Pancreas (tissue), 10 donors: ENCODE measurements around the gene MYO5C. TPM values are rescaled to one million over a fixed set of nuclear protein-coding genes. Genes with fewer than 3 reads are reported as not detected.

Experiments used
- ATAC-seq, 4 donors: fragments of 200-7000 bp; cut with Tn5 transposase; one replicate each; pipeline versions ENCODE4 v1.8.0 to v1.9.1; 2020; ENCODE audit warnings: mild to moderate bottlenecking in 4 of 4, moderate library complexity in 4 of 4
- DNase-seq, 6 donors: peaks; one replicate each; pipeline ENCODE4 v3.0.0-alpha.2; 2020
- FAIRE-seq: peaks from 2 replicates; lab custom pipeline; 2012; peaks lifted over from hg19 to GRCh38; lab: Jason Lieb, UNC
- H3K27ac ChIP-seq, 4 donors: fragments of 200-600 bp; sonication (generic); 1 replicate in 3 of 4; 2 replicates in 1 of 4; pipeline versions ENCODE4 v1.5.0 to v1.8.0; 2020
- H3K27me3 ChIP-seq, 4 donors: fragments of 200-600 bp; one replicate each; pipeline ENCODE4 v1.8.0; 2021
- H3K36me3 ChIP-seq, 3 donors: fragments of 200-600 bp; sonication (generic) in 1 of 3; one replicate each; pipeline versions ENCODE4 v1.5.0 to v1.8.0; 2020 to 2021
- H3K4me1 ChIP-seq, 3 donors: fragments of 200-600 bp; one replicate each; pipeline ENCODE4 v1.8.0; 2021
- H3K4me3 ChIP-seq, 4 donors: fragments of 200-600 bp; sonication (generic) in 2 of 4; one replicate each; pipeline versions ENCODE4 v1.5.0 to v1.8.0; 2020 to 2021
- H3K9me3 ChIP-seq, 4 donors: fragments of 200-600 bp; one replicate each; pipeline ENCODE4 v1.8.0; 2021
- CTCF ChIP-seq, 4 donors: fragments of 200-600 bp; sonication (generic) in 3 of 4; IDR thresholded peaks; one replicate each; pipeline versions ENCODE4 v1.5.0 to v1.8.0; 2021; ENCODE audit warnings: antibody characterized with exemption in 4 of 4
- WGBS, 2 donors: extraction: QIAGEN DNeasy Blood & Tissue Kit; methylation state at CpG; one replicate each; pipeline ENCODE4 v1.1.7; 2013; 5-methylcytosine and 5-hydroxymethylcytosine counted together
- intact Hi-C, 3 donors: fragments of 100-400 bp; cut with DNase I; formaldehyde crosslinking; loops; one replicate each; pipeline versions ENCODE4 v1.11.1 to v1.14.2; 2022
- polyA plus RNA-seq, 2 donors: library from polyadenylated mRNA; stranded (reverse); fragments of 200-250 nt; gene quantifications; one replicate each; pipeline ENCODE4 v1.2.3, GENCODE V29; 2013
- total RNA-seq, 6 donors: library from RNA; stranded (reverse); fragmentation: NEBNext Ultra II Directional in 4 of 6; extraction: Animal tissue kit (Norgen Biotek cat#: 25700) in 4 of 6; gene quantifications; one replicate each; pipeline versions ENCODE4 v1.2.1 to v1.2.4, GENCODE V29; 2021 to 2023
- donor health status: healthy with polysubstance abuse.
- donor health status: DM: no; HTN: no; CAD: no; lungs with moderate emphysema.
- donor health status: DM: no; HTN: no; CAD: no.
- donor health status: control.
- donor health status: control.
- donor health status: Bipolar disorder and iron deficiency.
- donor health status: DM: yes; HTN: yes; CAD: no.
- donor health status: DM: no; HTN: no; CAD: no.
- donor health status: DM: no; HTN: no; CAD: no.
- donor health status: DM: yes; HTN: yes; CAD: no.

MYO5C gene, protein sequence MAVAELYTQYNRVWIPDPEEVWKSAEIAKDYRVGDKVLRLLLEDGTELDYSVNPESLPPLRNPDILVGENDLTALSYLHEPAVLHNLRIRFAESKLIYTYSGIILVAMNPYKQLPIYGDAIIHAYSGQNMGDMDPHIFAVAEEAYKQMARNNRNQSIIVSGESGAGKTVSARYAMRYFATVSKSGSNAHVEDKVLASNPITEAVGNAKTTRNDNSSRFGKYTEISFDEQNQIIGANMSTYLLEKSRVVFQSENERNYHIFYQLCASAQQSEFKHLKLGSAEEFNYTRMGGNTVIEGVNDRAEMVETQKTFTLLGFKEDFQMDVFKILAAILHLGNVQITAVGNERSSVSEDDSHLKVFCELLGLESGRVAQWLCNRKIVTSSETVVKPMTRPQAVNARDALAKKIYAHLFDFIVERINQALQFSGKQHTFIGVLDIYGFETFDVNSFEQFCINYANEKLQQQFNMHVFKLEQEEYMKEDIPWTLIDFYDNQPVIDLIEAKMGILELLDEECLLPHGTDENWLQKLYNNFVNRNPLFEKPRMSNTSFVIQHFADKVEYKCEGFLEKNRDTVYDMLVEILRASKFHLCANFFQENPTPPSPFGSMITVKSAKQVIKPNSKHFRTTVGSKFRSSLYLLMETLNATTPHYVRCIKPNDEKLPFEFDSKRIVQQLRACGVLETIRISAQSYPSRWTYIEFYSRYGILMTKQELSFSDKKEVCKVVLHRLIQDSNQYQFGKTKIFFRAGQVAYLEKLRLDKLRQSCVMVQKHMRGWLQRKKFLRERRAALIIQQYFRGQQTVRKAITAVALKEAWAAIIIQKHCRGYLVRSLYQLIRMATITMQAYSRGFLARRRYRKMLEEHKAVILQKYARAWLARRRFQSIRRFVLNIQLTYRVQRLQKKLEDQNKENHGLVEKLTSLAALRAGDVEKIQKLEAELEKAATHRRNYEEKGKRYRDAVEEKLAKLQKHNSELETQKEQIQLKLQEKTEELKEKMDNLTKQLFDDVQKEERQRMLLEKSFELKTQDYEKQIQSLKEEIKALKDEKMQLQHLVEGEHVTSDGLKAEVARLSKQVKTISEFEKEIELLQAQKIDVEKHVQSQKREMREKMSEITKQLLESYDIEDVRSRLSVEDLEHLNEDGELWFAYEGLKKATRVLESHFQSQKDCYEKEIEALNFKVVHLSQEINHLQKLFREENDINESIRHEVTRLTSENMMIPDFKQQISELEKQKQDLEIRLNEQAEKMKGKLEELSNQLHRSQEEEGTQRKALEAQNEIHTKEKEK (N-terminal part only)
- 10 to 100 TPM; 32.6 to 52.7 (median 41.3) TPM for total RNA-seq
- 10 to 100 TPM; 12.7 to 12.8 TPM for polyA plus RNA-seq

DNA sequence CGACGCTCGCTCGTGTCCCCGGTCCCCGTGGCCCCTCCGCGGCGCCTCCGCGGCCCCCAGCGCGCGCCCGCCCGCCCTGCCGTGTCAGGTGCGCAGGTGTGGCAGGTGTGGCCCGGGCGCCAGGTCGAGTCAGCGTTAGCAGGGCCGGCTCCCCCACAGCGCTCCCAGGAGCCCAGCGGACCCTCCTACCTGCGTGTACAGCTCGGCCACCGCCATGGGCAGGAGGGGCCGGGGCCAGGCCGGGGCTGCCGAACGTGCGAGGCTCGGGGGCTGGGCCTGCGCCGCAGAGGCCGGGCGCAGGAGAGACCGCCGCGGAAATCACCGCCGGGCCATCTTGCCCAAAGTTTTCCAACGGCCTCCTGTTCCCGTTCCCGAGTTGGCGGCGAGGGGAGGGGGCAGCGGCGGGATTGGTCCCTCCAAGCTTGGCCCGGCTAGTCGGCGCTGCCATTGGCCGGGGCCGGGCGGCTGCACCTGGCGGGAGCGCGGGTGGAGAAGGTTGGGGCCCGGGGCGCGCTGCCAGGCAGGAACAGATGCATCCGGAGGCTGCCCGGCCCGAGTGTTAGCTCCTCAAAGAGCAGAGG is at the start of gene MYO5C:
TSS of gene MYO5C (minus strand) at position 384 of the 581 bp plus-strand sequence. CDS start at position 216, 168 bp downstream.
- no peak for TF ChIP-seq CTCF (IDR thresholded peaks at IDR 0.05)
- peak within 1 kb of the TSS; percentile 87 to 93 (median 90) for H3K27ac ChIP-seq
- no peaks in the 10 kb centered on the region for H3K27me3 ChIP-seq
- DNase-seq (peak; percentile 95 to 98 (median 96)), ATAC-seq (peak; percentile 93 to 96 (median 95)), FAIRE-seq (no peak)
- peak within 1 kb of the TSS; percentile 51 to 91 (median 80) for H3K4me3 ChIP-seq
- intact Hi-C loops: no loop called here
- WGBS, 2 donors: 0% methylated on average over 41 to 65 of the region's 65 CpGs
- no peaks in the 10 kb centered on the region for H3K36me3 ChIP-seq
- no peaks in the 10 kb centered on the region for H3K9me3 ChIP-seq
- peaks cover under 1 to 22% (median 9%) of the 10 kb centered on the region in 3 donors for H3K4me1 ChIP-seq

DNA sequence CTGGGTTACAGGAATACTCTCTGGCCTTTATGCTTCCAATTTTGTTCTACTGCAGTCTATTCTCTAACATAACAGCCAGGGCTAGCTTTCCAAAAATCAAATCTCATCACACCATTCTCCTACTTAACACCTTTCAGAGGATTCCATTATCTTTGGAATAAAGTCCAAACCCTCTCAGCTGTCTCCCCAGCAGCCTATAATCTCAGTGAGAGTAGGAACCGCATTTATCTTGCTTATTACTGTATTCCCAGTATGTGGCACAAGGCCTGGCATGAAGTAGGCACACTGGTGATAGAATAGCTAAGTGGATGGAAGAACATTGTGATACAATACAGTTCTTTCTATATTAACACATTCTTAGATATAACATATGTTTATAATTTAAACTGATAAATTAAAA is 49.0 kb upstream of the MYO5C start:
- Histone ChIP-seq H3K36me3 (no peaks in the 10 kb centered on the region), H3K4me1 (no peaks in the 10 kb centered on the region), H3K27ac (no peak overlapping the region), H3K27me3 (no peaks in the 10 kb centered on the region), H3K9me3 (no peaks in the 10 kb centered on the region), H3K4me3 (no peak overlapping the region)
- no peak for ATAC-seq
- WGBS, 2 donors: 81 to 86% methylated on average over 1 of the region's 1 CpG
- FAIRE-seq: no peak
- no peak for TF ChIP-seq CTCF (IDR thresholded peaks at IDR 0.05)
- no peak for DNase-seq
- intact Hi-C loops: no loop called here

DNA sequence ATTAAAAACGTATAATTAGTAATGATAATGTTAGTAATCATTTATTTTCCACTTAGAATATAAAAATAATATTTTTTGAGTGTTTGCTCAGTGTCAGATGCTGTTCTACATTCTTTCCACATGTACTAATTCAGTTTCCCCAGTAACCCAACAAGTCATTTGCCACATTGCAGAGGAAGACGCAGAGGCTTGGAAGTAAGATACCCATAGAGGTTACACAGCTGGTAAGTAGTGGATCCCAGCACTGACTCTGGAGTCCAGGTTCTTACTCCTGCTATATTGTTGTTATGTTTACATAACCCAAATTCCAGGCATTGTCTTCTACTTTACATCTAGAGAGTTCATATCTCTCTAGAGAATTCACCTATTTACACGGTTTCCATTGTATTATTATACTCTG is 48.2 kb upstream of the MYO5C start:
- Histone ChIP-seq H3K27me3 (no peaks in the 10 kb centered on the region), H3K4me1 (no peaks in the 10 kb centered on the region), H3K36me3 (no peaks in the 10 kb centered on the region), H3K4me3 (no peak overlapping the region), H3K9me3 (no peaks in the 10 kb centered on the region), H3K27ac (no peak overlapping the region)
- no peak for ATAC-seq
- 72 to 81% methylated on average over 3 of the region's 3 CpGs for WGBS, 2 donors
- no peak for TF ChIP-seq CTCF (IDR thresholded peaks at IDR 0.05)
- no peak for DNase-seq
- no peak for FAIRE-seq
- intact Hi-C loops: no loop called here

DNA sequence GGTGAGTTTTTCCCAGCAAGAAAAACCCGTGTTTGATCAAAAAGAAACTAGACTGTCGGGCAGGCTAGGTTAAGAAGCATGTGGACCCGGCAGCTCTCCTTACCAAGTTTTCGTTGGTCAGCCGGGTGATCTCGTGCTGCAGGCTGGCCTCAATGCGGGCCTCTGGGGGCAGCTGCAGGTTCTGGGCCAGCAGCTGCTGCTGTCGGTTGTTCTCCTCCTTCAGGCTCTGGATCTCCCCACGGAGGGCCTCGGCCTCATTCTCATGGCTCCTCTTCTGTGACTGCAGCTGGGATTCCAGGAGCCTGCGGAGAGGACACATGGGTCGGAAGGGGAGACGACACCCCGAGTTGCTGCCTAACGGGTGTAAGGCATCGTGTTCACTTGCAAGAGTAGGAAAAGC is 44.5 kb upstream of the MYO5C start:
- no peak overlapping the region for H3K4me3 ChIP-seq
- H3K36me3 ChIP-seq: no peaks in the 10 kb centered on the region
- 89 to 94% methylated on average over 16 of the region's 16 CpGs for WGBS, 2 donors
- H3K4me1 ChIP-seq: peaks cover 0 to 6% (median 5%) of the 10 kb centered on the region in 3 donors
- H3K9me3 ChIP-seq: no peaks in the 10 kb centered on the region
- peak in 1 of 6 donors; percentile 37 for DNase-seq
- H3K27ac ChIP-seq: no peak overlapping the region
- ATAC-seq: no peak
- H3K27me3 ChIP-seq: no peaks in the 10 kb centered on the region
- no peak for FAIRE-seq
- intact Hi-C loops: no loop called here
- TF ChIP-seq CTCF (IDR thresholded peaks at IDR 0.05): no peak
